SK-N-SH (cell line): ENCODE data around the gene OPCML. TPM values are rescaled to one million over a fixed set of nuclear protein-coding genes. Genes with fewer than 3 reads are reported as not detected.

Experiments
- CTCF ChIA-PET: fragments of 300-600, 350-600 bp; formaldehyde crosslinking; extraction: SDS; loops from one replicate; lab custom pipeline; 2021; lab: Yijun Ruan, JAX
- POLR2A ChIA-PET: fragments of 350-600 bp; sonication (Branson Sonifier 250); formaldehyde crosslinking; extraction: SDS; loops from one replicate; lab custom pipeline; 2020; ENCODE audit warnings: antibody characterized with exemption, inconsistent platforms; lab: Yijun Ruan, JAX
- DNase-seq: peaks from one replicate; pipeline ENCODE4 v3.0.0; 2012
- H2AFZ ChIP-seq: fragments of 200-600 bp; sonication (generic); 2 replicates; pipeline ENCODE4 v1.8.1; 2016; ENCODE audit warnings: antibody characterized with exemption, mild to moderate bottlenecking, low read depth
- H3F3A ChIP-seq: fragments of 200-600 bp; sonication (generic); replicated peaks from 2 replicates; pipeline ENCODE3; 2016; ENCODE audit warnings: antibody characterized with exemption, mild to moderate bottlenecking; ENCODE audit not compliant: insufficient read depth
- H3K27ac ChIP-seq, 2 experiments: fragments of 200-500 bp in 1 of 2; fragments of 200-600 bp in 1 of 2; sonication (Bioruptor generic) in 1 of 2; sonication (generic), shearing (Covaris generic) in 1 of 2; 2 replicates each; pipeline versions ENCODE4 v1.5.1 to v1.6.1; 2014 to 2016; ENCODE audit warnings: low read depth in 2 of 2, inconsistent platforms in 1 of 2, low read length in 1 of 2, mild to moderate bottlenecking in 1 of 2, mixed read lengths in 1 of 2
- H3K27me3 ChIP-seq: fragments of 200-600 bp; sonication (generic), shearing (Covaris generic); 2 replicates; pipeline ENCODE4 v1.6.1; 2016; ENCODE audit warnings: mixed run types; ENCODE audit not compliant: insufficient read depth
- H3K36me3 ChIP-seq, 2 experiments: fragments of 200-500 bp in 1 of 2; fragments of 200-600 bp in 1 of 2; sonication (Bioruptor generic) in 1 of 2; sonication (generic) in 1 of 2; replicated peaks in 1 of 2; 2 replicates each; pipeline versions ENCODE3 to v1.5.1; 2014 to 2016; ENCODE audit warnings: low read length in 1 of 2, mild to moderate bottlenecking in 1 of 2; ENCODE audit not compliant: insufficient read depth in 2 of 2, control insufficient read depth in 1 of 2
- H3K4me1 ChIP-seq, 2 experiments: fragments of 200-500 bp in 1 of 2; fragments of 200-600 bp in 1 of 2; sonication (Bioruptor generic) in 1 of 2; sonication (generic), shearing (Covaris generic) in 1 of 2; 2 replicates each; pipeline versions ENCODE4 v1.5.1 to v1.6.1; 2014 to 2016; ENCODE audit warnings: low read depth in 1 of 2, low read length in 1 of 2, mixed run types in 1 of 2; ENCODE audit not compliant: insufficient read depth in 2 of 2, control insufficient read depth in 1 of 2
- H3K4me2 ChIP-seq: fragments of 200-600 bp; sonication (generic), shearing (Covaris generic); 2 replicates; pipeline ENCODE4 v1.6.1; 2017; ENCODE audit warnings: mixed run types
- H3K4me3 ChIP-seq, 2 experiments: fragments of 200-500 bp in 1 of 2; fragments of 200-600 bp in 1 of 2; sonication (Bioruptor generic) in 1 of 2; sonication (generic), shearing (Covaris generic) in 1 of 2; 2 replicates each; pipeline versions ENCODE4 v1.5.1 to v1.8.1; 2014 to 2016; ENCODE audit warnings: low read depth in 2 of 2, inconsistent platforms in 1 of 2, low read length in 1 of 2, mild to moderate bottlenecking in 1 of 2, mixed read lengths in 1 of 2, moderate library complexity in 1 of 2
- H3K79me2 ChIP-seq: fragments of 200-600 bp; sonication (generic); 2 replicates; pipeline ENCODE4 v1.8.1; 2017; ENCODE audit warnings: mild to moderate bottlenecking; ENCODE audit not compliant: insufficient read depth
- H3K9ac ChIP-seq: fragments of 200-600 bp; sonication (generic); 2 replicates; pipeline ENCODE4 v1.6.1; 2017; ENCODE audit warnings: mixed run types
- H3K9me2 ChIP-seq: fragments of 200-600 bp; sonication (generic); 2 replicates; pipeline ENCODE4 v1.6.1; 2017; ENCODE audit warnings: mixed run types
- H3K9me3 ChIP-seq: fragments of 200-600 bp; sonication (generic); 2 replicates; pipeline ENCODE4 v1.6.1; 2017; ENCODE audit warnings: mixed run types, mild to moderate bottlenecking, moderate library complexity
- H4K20me1 ChIP-seq: fragments of 200-600 bp; sonication (generic); 2 replicates; pipeline ENCODE4 v1.6.1; 2017; ENCODE audit warnings: mild to moderate bottlenecking, mixed run types; ENCODE audit not compliant: insufficient read depth
- CHD2 ChIP-seq: fragments of 150-350 bp; IDR thresholded peaks from 2 replicates; pipeline ENCODE4 v1.6.1; 2018; ENCODE audit warnings: low read length; ENCODE audit not compliant: partially characterized antibody
- ELF1 ChIP-seq: IDR thresholded peaks from 2 replicates; pipeline ENCODE4 v1.4.0; 2012
- EP300 ChIP-seq, 2 experiments: IDR thresholded peaks; 2 replicates each; pipeline versions ENCODE4 v1.4.0 to v1.6.1; 2012; ENCODE audit warnings: borderline replicate concordance in 1 of 2, low read depth in 1 of 2, low read length in 1 of 2
- FOXM1 ChIP-seq: IDR thresholded peaks from 2 replicates; pipeline ENCODE4 v1.4.0; 2012; ENCODE audit warnings: low read depth, mild to moderate bottlenecking
- GABPA ChIP-seq: IDR thresholded peaks from 2 replicates; pipeline ENCODE4 v1.4.0; 2012; ENCODE audit warnings: low read depth, mild to moderate bottlenecking
- GATA2 ChIP-seq: sonication (generic); formaldehyde crosslinking; IDR thresholded peaks from 2 replicates; pipeline ENCODE4 v1.5.0; 2020; ENCODE audit warnings: mild to moderate bottlenecking, missing genetic modification reagents
- MEF2A ChIP-seq: IDR thresholded peaks from 2 replicates; pipeline ENCODE4 v1.4.0; 2012; ENCODE audit warnings: low read depth, borderline replicate concordance
- RAD21 ChIP-seq: IDR thresholded peaks from 2 replicates; pipeline ENCODE4 v1.6.1; 2012; ENCODE audit warnings: mild to moderate bottlenecking, low read length
- TAF1 ChIP-seq: IDR thresholded peaks from 2 replicates; pipeline ENCODE4 v1.6.1; 2012; ENCODE audit warnings: low read depth, mild to moderate bottlenecking, low read length, moderate library complexity, borderline replicate concordance
- YY1 ChIP-seq: IDR thresholded peaks from 2 replicates; pipeline ENCODE4 v1.4.0; 2012; ENCODE audit warnings: low read depth, mild to moderate bottlenecking
- WGBS: methylation state at CpG from one replicate; pipeline ENCODE4 v1.1.6; 2017; ENCODE audit warnings: low lambda C conversion rate; 5-methylcytosine and 5-hydroxymethylcytosine counted together
- polyA plus RNA-seq, 3 experiments: library from polyadenylated mRNA; depleted of rRNA; stranded (reverse); fragments of >200 nt; gene quantifications; 2 replicates each; pipeline ENCODE4 v1.2.3, GENCODE V29; 2012
- TF ChIP-seq, protein P1 (sequence below): IDR thresholded peaks from 2 replicates; pipeline ENCODE4 v1.4.0; 2012; ENCODE audit warnings: low read depth
- TF ChIP-seq, protein P2 (sequence below): IDR thresholded peaks from 2 replicates; pipeline ENCODE4 v1.4.0; 2012; ENCODE audit warnings: low read depth, borderline replicate concordance

The OPCML gene
- polyA plus RNA-seq, 1 of the 3 experiments (the other 2 are of a cell fraction): not detected

DNA sequence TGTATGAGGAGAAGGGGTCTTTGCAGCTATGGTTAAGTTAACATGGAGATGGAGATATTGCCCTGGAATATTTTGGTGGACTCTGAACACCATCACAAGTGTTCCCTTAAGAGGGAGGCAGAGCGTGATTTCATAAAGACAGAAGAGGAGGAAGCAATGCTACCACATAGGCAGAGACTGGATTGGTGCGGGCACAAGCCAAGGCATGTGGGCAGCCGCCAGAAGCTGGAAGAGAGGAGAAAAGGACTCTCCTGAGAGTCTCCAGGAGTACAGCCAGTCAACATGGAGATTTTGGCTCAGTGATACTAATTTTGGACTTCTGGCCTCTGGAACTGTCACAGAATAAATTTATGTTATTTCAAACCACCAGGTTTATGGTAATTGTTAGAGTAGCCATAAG is 231.6 kb downstream of the OPCML start:
- no peak overlapping the region for H2AFZ ChIP-seq
- H3K4me1 ChIP-seq: no peaks in the 10 kb centered on the region
- no peak for DNase-seq
- CTCF ChIA-PET: no interaction called here
- no peaks in the 10 kb centered on the region for H3K36me3 ChIP-seq
- no peaks in the 10 kb centered on the region for H3K27me3 ChIP-seq
- 0 out of 2 replicates have a peak, but pooled peaks cover 4% of the 10 kb centered on the region for H3K9me3 ChIP-seq
- no peak overlapping the region for H3K9ac ChIP-seq
- no peaks in the 10 kb centered on the region for H3K9me2 ChIP-seq
- no peaks in the 10 kb centered on the region for H3F3A ChIP-seq
- no peak overlapping the region for H3K4me2 ChIP-seq
- POLR2A ChIA-PET: no interaction called here
- no peaks in the 10 kb centered on the region for H4K20me1 ChIP-seq
- WGBS: 21% methylated on average over 3 of the region's 3 CpGs
- H3K79me2 ChIP-seq: no peaks in the 10 kb centered on the region
- no peak overlapping the region for H3K4me3 ChIP-seq
- TF ChIP-seq ELF1 (no peak), RAD21 (no peak), GABPA (no peak), EP300 (IDR thresholded peaks at IDR 0.05; ENCODE audit: borderline replicate concordance in 1 of 2, low read depth in 1 of 2, low read length in 1 of 2) (no peak)
- TF ChIP-seq, protein P1, sequence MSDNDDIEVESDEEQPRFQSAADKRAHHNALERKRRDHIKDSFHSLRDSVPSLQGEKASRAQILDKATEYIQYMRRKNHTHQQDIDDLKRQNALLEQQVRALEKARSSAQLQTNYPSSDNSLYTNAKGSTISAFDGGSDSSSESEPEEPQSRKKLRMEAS: no peak
- no peak overlapping the region for H3K27ac ChIP-seq

DNA sequence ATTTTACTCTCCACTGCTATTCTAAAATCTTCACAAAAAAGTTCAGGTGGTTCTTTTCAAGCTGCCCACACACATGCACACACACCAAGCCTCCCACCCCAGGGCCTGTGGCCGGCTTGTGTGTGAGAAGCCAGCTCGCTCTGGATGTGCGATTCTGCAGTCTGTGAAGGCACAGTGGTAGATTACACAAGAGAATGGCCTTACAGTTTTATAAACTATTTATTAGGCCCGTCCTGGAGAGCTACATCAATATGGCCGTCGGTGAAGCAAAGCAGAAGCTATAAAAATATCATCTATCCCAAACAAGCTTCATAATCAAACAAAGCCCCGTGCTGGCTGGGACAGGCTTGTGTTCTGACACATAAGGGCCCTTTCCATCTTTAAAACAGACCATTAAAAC is 240.5 kb downstream of the OPCML start:
- no peaks in the 10 kb centered on the region for H3K27me3 ChIP-seq
- ChIA-PET CTCF (no interaction called here), POLR2A (no interaction called here)
- H4K20me1 ChIP-seq: no peaks in the 10 kb centered on the region
- H3F3A ChIP-seq: no peaks in the 10 kb centered on the region
- H3K36me3 ChIP-seq: no peaks in the 10 kb centered on the region
- no peaks in the 10 kb centered on the region for H3K79me2 ChIP-seq
- no peaks in the 10 kb centered on the region for H3K9me2 ChIP-seq
- no peaks in the 10 kb centered on the region for H3K9me3 ChIP-seq
- TF ChIP-seq TAF1 (no peak), MEF2A (no peak), GATA2 (CRISPR knock-in tag) (no peak), CHD2 (no peak)
- TF ChIP-seq, protein P2, sequence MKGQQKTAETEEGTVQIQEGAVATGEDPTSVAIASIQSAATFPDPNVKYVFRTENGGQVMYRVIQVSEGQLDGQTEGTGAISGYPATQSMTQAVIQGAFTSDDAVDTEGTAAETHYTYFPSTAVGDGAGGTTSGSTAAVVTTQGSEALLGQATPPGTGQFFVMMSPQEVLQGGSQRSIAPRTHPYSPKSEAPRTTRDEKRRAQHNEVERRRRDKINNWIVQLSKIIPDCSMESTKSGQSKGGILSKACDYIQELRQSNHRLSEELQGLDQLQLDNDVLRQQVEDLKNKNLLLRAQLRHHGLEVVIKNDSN: no peak
- H3K27ac ChIP-seq: no peak overlapping the region
- no peak overlapping the region for H2AFZ ChIP-seq
- no peak overlapping the region for H3K4me3 ChIP-seq
- no peak overlapping the region for H3K9ac ChIP-seq
- DNase-seq: no peak
- 20% methylated on average over 7 of the region's 7 CpGs for WGBS
- no peaks in the 10 kb centered on the region for H3K4me1 ChIP-seq
- H3K4me2 ChIP-seq: no peak overlapping the region

DNA sequence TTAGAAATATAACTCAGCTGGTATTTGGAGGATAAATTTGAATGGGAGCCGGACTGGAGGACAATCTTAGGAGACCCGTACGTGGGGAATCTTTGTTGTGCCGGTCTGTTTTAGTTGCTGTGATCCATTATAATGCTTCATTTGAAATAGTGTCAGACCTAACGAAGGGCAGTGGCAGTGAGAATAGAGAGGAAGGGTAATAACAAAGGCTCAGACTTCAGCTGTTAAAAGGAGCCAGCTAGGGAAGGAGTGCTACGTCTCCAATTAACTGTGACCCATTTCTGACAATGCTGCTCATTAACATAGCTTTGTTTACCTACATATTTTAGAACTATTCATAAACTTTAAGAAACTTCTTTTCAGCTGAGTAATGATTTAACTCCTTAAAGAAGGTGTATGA is 246.9 kb downstream of the OPCML start:
- TF ChIP-seq YY1: no peak
- TF ChIP-seq FOXM1: no peak
- H4K20me1 ChIP-seq: no peaks in the 10 kb centered on the region
- no peaks in the 10 kb centered on the region for H3F3A ChIP-seq
- no peaks in the 10 kb centered on the region for H3K4me1 ChIP-seq
- no peak overlapping the region for H3K9ac ChIP-seq
- H3K9me3 ChIP-seq: no peaks in the 10 kb centered on the region
- no peaks in the 10 kb centered on the region for H3K27me3 ChIP-seq
- H3K36me3 ChIP-seq: no peaks in the 10 kb centered on the region
- ChIA-PET POLR2A (no interaction called here), CTCF (no interaction called here)
- WGBS: 30% methylated on average over 6 of the region's 6 CpGs
- no peak overlapping the region for H3K4me2 ChIP-seq
- H3K79me2 ChIP-seq: no peaks in the 10 kb centered on the region
- no peak overlapping the region for H3K27ac ChIP-seq
- no peaks in the 10 kb centered on the region for H3K9me2 ChIP-seq
- no peak overlapping the region for H2AFZ ChIP-seq
- no peak for DNase-seq
- no peak overlapping the region for H3K4me3 ChIP-seq
